ENCODE measurements around the gene PFDN1.

PFDN1 gene

DNA sequence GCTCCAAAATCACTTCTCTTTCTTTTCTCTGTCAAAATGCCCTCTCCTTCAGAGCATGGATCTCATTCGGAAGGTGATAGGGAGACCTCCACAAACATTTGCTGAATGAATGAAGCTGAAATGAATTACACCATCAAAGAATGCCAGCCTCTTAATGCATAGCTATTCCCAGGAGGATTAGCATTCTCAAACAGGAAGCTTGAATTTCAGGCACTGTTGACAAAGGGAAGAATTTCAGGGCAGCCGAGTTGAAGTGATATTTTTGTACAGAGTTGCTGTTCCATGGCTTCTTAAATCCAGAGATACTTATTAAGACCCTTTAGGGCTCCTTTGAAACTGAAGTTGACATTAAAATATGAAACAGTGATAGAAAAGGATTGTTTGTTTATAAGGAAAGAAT, 24.7 kb upstream of the PFDN1 start:
- DNase-seq: no peak

DNA sequence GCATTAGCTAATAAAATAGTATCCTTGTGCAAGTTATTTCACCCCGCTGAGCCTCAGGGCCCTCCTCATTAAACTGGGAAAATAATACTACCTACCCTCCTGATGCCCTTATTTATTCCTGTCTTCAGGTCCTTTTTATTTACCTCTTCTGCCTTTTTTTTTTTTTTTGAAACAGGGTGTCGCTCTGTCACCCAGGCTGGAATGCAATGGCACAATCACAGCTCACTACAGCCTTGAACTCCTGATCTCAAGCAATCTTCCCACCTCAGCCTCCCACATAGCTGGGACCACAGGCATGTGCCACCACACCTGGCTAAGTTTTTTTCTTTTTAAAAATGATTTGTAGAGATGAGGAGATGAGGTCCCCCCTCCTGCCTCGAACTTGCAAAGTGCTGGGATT, 22.6 kb upstream of the PFDN1 start:
- no peak for DNase-seq

GRCh38 chr5:140324617-140325241, 21.8 kb upstream of the PFDN1 start:
- DNase-seq: no peak

GRCh38 chr5:140324041-140324600, 21.2 kb upstream of the PFDN1 start:
- DNase-seq: no peak

- DNase-seq: no peak
These were observed 20.1 kb upstream of the PFDN1 start for GRCh38 chr5:140322751-140323731.

DNA sequence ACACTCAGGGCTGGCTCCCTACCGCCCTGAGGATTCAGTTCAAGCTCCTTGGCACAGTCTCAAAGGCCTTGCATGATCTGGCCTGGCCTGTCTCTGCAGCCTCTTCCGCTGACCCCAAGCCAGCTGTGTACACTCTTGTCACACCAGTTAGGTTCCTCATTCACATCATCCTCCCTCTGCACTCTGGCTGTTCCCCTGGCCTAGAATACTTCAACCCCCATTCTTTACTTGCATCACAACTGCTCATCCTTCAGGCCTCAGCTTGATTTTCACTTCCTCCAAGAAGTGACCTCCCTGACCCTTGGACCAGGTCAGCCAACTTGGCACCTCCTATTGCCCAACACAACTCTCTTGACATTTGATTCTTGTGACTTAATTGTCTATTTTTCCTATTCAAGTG, 18.9 kb upstream of the PFDN1 start:
- no peak for DNase-seq

DNA sequence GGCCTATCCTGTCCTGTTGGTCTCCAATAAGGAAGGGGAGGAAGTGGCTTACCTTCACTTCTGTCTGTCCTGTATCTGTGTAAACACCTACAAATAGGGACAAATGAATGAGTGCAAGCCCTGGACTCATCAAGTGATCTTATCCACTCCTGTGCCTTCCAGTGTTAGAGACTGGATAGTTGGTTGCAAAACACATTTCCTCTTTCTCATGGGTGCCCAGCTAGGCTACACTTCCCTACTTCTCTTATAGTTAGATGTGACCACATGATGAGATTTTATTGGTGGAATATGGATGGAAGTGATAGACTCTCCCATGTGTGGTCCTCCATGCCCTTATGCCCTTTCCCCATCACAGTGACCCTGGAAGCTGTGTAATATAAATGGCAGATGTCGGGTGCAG, 16.9 kb upstream of the PFDN1 start:
- DNase-seq: no peak

- DNase-seq: no peak
These were observed 15.9 kb upstream of the PFDN1 start for GRCh38 chr5:140318792-140319191.

GRCh38 chr5:140317859-140318258, 15.0 kb upstream of the PFDN1 start:
- DNase-seq: no peak

DNA sequence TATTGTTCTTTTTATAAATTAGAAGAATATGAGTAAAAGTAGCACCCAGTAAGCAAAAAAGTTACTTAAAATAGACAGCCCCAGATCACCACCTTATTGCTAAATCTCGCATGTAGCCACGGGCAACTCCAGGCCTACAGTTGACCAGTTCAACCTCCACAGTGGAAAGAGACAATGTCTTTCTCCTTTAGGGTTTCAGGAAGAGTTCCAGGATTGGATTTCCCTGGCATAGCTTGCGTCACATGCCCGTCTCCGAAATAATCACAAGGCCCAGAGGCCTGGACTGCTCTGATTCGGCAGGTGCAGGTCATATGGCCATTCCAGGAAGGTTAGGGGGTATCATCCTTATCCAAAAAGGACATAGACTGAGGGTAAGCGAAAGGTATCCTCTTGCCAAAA, 9.9 kb upstream of the PFDN1 start:
- no peak for DNase-seq

- no peak for DNase-seq
These were observed 9.3 kb upstream of the PFDN1 start for GRCh38 chr5:140312067-140312790.

GRCh38 chr5:140311011-140311467, 8.1 kb upstream of the PFDN1 start:
- DNase-seq: no peak

GRCh38 chr5:140310434-140310833, 7.5 kb upstream of the PFDN1 start:
- DNase-seq: no peak

GRCh38 chr5:140309706-140310249, 6.9 kb upstream of the PFDN1 start:
- DNase-seq: no peak

GRCh38 chr5:140305471-140305870, 2.6 kb upstream of the PFDN1 start:
- DNase-seq: no peak

DNA sequence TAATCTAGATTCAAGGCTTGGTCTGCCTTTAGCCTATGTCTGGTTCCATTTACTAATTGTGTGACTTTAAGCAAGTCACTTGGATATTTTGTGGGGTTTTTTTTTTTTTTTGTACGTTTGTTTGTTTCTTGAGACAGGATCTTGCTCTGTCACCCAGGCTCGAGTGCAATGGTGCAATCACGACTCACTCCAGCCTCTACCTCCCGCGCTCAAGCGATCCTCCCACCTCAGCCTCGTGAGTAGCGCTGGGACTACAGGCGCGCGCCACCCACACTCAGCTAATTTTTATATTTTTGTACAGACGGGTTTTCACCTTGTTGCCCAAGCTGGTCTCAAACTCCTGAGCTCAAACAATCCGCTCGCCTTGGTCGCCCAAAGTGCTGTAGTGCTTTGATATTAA, 1.1 kb upstream of the PFDN1 start:
- no peak for DNase-seq

- no peak for DNase-seq
These were observed 1.8 kb downstream of the PFDN1 start for GRCh38 chr5:140301136-140301535.

GRCh38 chr5:140299056-140299455, 3.8 kb downstream of the PFDN1 start:
- DNase-seq: no peak

DNA sequence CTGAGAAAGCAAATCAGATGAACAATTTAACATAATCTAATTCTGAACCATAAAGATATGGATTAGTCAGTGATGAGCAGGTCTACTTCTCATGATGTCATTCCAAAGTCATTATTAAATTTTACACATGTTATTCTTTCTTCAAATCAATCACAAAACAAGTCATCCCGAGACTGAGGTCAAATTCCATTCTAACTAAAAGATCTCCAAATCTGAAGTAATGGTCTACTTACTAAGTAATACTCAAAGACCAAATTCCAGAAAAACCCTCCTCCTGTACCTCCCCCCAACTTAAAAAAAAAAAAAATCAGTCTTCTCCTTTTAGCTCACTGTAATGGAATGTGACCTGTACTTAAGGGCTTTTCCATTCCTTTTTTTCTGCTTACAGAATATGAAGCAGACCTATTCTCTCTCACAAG, 4.7 kb downstream of the PFDN1 start:
- DNase-seq: no peak

DNA sequence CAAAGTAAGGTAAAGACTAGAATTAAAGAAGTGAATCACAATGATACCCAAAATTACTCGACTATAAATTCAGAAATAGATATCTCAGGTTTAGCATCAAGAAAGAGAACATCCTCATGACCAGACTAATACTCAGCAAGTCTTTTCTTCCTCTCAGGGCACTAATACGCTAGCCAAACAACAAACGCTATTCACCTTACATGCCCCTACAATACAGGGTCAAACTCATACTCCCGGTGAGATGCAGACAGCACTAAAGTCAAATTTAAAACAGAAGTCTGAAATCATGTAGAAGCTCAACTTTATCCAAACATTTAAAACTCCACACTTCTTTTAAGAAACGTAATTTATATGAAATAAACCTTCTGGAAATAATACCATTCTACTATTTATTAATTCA, 5.6 kb downstream of the PFDN1 start:
- no peak for DNase-seq

DNA sequence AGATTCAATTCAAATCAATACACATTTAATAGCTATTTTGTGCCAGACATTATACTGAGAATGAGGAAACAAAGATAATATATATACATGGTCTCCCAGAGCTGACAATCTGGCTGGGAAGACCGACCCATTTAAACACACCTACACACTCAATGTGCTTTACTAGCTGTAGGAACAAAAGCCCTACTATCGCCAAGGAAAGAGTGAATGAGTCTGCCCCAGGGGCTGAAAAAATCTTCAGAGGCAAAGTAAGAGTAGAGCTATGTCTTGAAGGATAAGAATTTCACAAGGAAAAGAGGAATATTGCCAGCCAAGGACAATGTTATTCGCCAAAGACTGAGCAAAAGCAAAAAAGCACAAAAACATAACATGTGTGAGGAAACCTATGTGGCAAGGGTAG, 6.6 kb downstream of the PFDN1 start:
- DNase-seq: no peak

DNA sequence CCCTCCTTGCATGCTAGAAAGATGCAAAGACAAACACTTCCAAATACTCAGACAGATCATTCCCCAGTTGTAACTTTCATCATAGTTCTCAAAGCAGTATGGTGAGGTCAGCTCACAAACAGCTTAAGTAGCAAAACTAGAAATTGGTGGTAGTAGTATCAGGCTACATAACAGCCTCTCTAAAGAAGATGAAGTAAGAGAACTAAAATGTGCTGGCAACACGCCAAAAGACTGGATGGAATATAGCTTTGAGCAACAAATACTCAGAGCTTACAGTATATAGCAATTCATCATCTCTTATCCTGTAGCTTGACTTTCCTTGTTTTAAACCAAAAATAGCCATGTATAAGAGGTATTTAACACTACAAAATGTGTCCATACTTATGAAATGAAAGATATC, 7.5 kb downstream of the PFDN1 start:
- peak; percentile 44 for DNase-seq

DNA sequence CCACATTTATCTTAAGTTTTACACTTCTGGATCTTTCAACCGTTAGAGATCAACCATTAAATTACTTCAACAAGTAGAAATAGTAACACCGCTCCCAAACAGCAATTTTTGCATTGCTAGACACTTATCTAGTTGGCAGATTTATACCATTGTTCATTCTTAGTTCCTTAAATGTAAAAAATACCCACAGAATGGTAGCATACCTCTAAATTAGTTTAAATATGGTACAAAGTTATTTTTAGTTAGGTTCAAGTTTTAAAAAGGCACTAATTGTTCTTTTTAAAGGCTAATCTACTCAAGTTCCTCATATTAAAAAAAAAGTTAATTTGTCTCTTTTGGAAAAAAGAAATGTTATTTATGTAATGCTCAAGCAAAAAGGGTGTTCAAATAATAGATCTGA, 8.1 kb downstream of the PFDN1 start:
- no peak for DNase-seq
